Loucy (cell line): Measurements from ENCODE around the gene UPK3A.

Source experiments
- EZH2phosphoT487 ChIP-seq: fragments of 200-600 bp; IDR thresholded peaks from 2 replicates; pipeline ENCODE4 v1.6.1; 2018; ENCODE audit warnings: antibody characterized with exemption, mild to moderate bottlenecking, moderate library complexity, borderline replicate concordance
- TF ChIP-seq, protein P1 (sequence below): fragments of 200-600 bp; sonication (generic); conservative IDR thresholded peaks from 2 replicates; pipeline ENCODE4 v1.5.1; 2014; ENCODE audit warnings: mild to moderate bottlenecking, antibody characterized with exemption, low read length

- TF ChIP-seq, protein P1, sequence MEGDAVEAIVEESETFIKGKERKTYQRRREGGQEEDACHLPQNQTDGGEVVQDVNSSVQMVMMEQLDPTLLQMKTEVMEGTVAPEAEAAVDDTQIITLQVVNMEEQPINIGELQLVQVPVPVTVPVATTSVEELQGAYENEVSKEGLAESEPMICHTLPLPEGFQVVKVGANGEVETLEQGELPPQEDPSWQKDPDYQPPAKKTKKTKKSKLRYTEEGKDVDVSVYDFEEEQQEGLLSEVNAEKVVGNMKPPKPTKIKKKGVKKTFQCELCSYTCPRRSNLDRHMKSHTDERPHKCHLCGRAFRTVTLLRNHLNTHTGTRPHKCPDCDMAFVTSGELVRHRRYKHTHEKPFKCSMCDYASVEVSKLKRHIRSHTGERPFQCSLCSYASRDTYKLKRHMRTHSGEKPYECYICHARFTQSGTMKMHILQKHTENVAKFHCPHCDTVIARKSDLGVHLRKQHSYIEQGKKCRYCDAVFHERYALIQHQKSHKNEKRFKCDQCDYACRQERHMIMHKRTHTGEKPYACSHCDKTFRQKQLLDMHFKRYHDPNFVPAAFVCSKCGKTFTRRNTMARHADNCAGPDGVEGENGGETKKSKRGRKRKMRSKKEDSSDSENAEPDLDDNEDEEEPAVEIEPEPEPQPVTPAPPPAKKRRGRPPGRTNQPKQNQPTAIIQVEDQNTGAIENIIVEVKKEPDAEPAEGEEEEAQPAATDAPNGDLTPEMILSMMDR: no peak
- no peak for TF ChIP-seq EZH2phosphoT487
Measured at GRCh38 chr22:45281010-45281409, 3.7 kb upstream of the UPK3A start.
